ENCODE results near the gene GPRC5C.

- TF ChIP-seq EZH2 (IDR thresholded peaks at IDR 0.05; ENCODE audit: insufficient read depth, poor library complexity, severe bottlenecking) (no peak), EZH2phosphoT487 (IDR thresholded peaks at IDR 0.05; ENCODE audit: insufficient read depth, low read depth) (no peak)
Measured at GRCh38 chr17:74389084-74389753, 42.7 kb upstream of the GPRC5C start.

Data from GM23248 (cell line).